ENCODE measurements around the gene PACSIN3. TPM values are rescaled to one million over a fixed set of nuclear protein-coding genes. Genes with fewer than 3 reads are reported as not detected.

PACSIN3 gene
- 63.2 and 97.1 TPM in 2 replicates for total RNA-seq

- peaks cover 8% of the 10 kb centered on the region for H3K36me3 ChIP-seq (ENCODE audit: control insufficient read depth, insufficient read depth, low read length)
- no peak for DNase-seq (ENCODE audit: low read depth)
- H3K4me3 ChIP-seq (ENCODE audit: low read depth, low read length), result peak within 1 kb of the TSS; percentile 63
- FAIRE-seq, result no peak
- TF ChIP-seq, protein P1, sequence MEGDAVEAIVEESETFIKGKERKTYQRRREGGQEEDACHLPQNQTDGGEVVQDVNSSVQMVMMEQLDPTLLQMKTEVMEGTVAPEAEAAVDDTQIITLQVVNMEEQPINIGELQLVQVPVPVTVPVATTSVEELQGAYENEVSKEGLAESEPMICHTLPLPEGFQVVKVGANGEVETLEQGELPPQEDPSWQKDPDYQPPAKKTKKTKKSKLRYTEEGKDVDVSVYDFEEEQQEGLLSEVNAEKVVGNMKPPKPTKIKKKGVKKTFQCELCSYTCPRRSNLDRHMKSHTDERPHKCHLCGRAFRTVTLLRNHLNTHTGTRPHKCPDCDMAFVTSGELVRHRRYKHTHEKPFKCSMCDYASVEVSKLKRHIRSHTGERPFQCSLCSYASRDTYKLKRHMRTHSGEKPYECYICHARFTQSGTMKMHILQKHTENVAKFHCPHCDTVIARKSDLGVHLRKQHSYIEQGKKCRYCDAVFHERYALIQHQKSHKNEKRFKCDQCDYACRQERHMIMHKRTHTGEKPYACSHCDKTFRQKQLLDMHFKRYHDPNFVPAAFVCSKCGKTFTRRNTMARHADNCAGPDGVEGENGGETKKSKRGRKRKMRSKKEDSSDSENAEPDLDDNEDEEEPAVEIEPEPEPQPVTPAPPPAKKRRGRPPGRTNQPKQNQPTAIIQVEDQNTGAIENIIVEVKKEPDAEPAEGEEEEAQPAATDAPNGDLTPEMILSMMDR (IDR thresholded peaks at IDR 0.05; ENCODE audit: insufficient read depth, low read length, severe bottlenecking), result no peak
- H3K27me3 ChIP-seq (ENCODE audit: control insufficient read depth, insufficient read depth, low read length), result no peaks in the 10 kb centered on the region
These were observed at the start of gene PACSIN3 for GRCh38 chr11:47186076-47186699. TSS of gene PACSIN3 (minus strand) at chr11:47186434. CDS start at chr11:47182727, 3,707 bp downstream.

- no peak for DNase-seq (ENCODE audit: low read depth)
- Histone ChIP-seq H3K36me3 (ENCODE audit: control insufficient read depth, insufficient read depth, low read length) (peaks cover 16% of the 10 kb centered on the region), H3K4me3 (ENCODE audit: low read depth, low read length) (no peak overlapping the region), H3K27me3 (ENCODE audit: control insufficient read depth, insufficient read depth, low read length) (no peaks in the 10 kb centered on the region)
- FAIRE-seq, result no peak
- TF ChIP-seq, protein P1 (IDR thresholded peaks at IDR 0.05; ENCODE audit: insufficient read depth, low read length, severe bottlenecking), result no peak
These were observed 48.9 kb upstream of the PACSIN3 start for GRCh38 chr11:47235163-47235562.

DNA sequence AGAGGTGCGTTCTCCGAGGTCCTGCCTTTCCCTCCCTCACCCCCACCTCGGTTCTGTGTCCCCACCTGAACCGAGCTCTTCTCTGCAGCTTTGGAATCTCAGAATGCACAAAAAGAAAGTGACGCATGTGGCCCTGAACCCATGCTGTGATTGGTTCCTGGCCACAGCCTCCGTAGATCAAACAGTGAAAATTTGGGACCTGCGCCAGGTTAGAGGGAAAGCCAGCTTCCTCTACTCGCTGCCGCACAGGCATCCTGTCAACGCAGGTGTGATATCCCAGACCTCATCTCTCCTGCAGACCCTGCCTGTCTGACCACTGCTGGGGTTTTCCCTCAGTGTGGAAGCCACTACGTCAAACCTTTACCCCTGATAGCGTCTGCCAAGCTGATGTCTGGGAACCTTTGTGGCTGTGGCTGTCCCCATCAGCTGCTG, 48.5 kb upstream of the PACSIN3 start:
- H3K4me3 ChIP-seq (ENCODE audit: low read depth, low read length), result no peak overlapping the region
- TF ChIP-seq, protein P1 (IDR thresholded peaks at IDR 0.05; ENCODE audit: insufficient read depth, low read length, severe bottlenecking), result no peak
- FAIRE-seq (no peak), DNase-seq (ENCODE audit: low read depth) (no peak)
- H3K27me3 ChIP-seq (ENCODE audit: control insufficient read depth, insufficient read depth, low read length), result no peaks in the 10 kb centered on the region
- H3K36me3 ChIP-seq (ENCODE audit: control insufficient read depth, insufficient read depth, low read length), result peaks cover 14% of the 10 kb centered on the region

DNA sequence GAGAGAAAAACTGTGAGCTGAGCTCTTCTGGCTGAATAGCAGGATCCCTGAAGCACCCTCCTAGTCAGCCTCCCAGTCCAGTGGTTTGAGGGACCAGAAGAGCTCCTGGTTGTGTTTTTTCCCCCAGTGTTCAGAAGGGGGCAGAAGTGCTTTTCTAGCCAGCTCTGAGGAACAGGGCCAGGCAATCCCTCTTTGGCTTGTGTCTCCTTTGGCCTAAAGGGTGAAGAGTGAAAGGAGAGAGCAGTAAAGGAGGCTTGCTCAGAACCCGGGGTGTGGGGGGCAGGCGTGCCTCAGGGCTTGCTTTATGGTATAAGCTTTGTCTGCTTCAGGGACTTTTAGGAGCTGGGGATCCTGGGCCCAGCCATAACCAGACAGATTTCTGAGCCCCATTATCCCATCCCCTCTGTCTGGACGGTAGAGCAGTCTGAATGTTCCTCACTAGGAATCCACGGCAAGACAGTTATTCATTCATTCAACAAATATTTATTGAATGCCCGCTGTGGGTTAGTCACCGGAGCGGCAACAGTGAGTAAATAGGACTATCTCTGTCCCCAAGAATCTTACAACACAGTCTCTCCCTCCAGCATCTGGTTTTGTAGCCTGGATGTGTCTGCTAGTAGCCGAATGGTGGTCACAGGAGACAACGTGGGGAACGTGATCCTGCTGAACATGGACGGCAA, 47.9 kb upstream of the PACSIN3 start:
- Histone ChIP-seq H3K4me3 (ENCODE audit: low read depth, low read length) (no peak overlapping the region), H3K27me3 (ENCODE audit: control insufficient read depth, insufficient read depth, low read length) (no peaks in the 10 kb centered on the region), H3K36me3 (ENCODE audit: control insufficient read depth, insufficient read depth, low read length) (peaks cover 12% of the 10 kb centered on the region)
- TF ChIP-seq, protein P1 (IDR thresholded peaks at IDR 0.05; ENCODE audit: insufficient read depth, low read length, severe bottlenecking), result peak; percentile 30
- DNase-seq (ENCODE audit: low read depth), result peak; percentile 72
- FAIRE-seq, result no peak

DNA sequence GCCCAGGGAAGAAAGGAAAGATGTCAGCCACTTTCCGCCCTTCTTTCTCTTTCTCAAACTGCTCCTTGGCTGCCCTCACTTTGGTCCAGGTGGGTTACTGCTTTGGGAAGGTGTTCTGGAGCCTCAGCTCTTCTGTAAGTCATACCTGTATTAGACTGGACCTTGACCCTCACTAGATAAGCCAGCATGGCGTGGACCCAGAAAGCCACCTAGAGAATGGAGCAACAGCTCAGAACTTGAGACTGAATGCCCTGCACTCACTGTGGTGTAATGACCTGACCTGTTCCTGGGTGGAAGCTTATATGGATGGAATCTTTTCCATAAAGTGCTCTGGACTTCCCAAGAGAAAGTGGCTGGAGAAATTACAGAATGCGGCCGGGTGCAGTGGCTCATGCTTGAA, 46.8 kb upstream of the PACSIN3 start:
- FAIRE-seq, result no peak
- DNase-seq (ENCODE audit: low read depth), result no peak
- Histone ChIP-seq H3K4me3 (ENCODE audit: low read depth, low read length) (no peak overlapping the region), H3K36me3 (ENCODE audit: control insufficient read depth, insufficient read depth, low read length) (peaks cover 11% of the 10 kb centered on the region), H3K27me3 (ENCODE audit: control insufficient read depth, insufficient read depth, low read length) (no peaks in the 10 kb centered on the region)
- TF ChIP-seq, protein P1 (IDR thresholded peaks at IDR 0.05; ENCODE audit: insufficient read depth, low read length, severe bottlenecking), result no peak

All from bronchial epithelial cell (primary cell).